ENCODE results near the gene C5orf15. TPM values are rescaled to one million over a fixed set of nuclear protein-coding genes. Genes with fewer than 3 reads are reported as not detected.

Gene C5orf15
- 10 to 100 TPM in 3 of 6 donors, 1 to 10 TPM in 3; 6.4 to 25.4 (median 10.7) TPM for total RNA-seq
- 10 to 100 TPM in 1 of 2 donors, 1 to 10 TPM in 1; 7.9 to 35.4 TPM for polyA plus RNA-seq

GRCh38 chr5:133968204-133968980 lies at the start of gene C5orf15:
TSS of gene C5orf15 (minus strand) at chr5:133968625. CDS start at chr5:133968584, 41 bp downstream.
- H3K9me3 ChIP-seq: no peaks in the 10 kb centered on the region
- DNase-seq (peak; percentile 92 to 97 (median 94)), FAIRE-seq (no peak), ATAC-seq (peak; percentile 97 to 99 (median 98))
- H3K4me3 ChIP-seq: peak within 1 kb of the TSS; percentile 64 to 78 (median 75)
- intact Hi-C loops (cut with DNase I): no loop called here
- peak within 1 kb of the TSS; percentile 50 to 82 (median 66) for H3K27ac ChIP-seq
- TF ChIP-seq, protein P1, sequence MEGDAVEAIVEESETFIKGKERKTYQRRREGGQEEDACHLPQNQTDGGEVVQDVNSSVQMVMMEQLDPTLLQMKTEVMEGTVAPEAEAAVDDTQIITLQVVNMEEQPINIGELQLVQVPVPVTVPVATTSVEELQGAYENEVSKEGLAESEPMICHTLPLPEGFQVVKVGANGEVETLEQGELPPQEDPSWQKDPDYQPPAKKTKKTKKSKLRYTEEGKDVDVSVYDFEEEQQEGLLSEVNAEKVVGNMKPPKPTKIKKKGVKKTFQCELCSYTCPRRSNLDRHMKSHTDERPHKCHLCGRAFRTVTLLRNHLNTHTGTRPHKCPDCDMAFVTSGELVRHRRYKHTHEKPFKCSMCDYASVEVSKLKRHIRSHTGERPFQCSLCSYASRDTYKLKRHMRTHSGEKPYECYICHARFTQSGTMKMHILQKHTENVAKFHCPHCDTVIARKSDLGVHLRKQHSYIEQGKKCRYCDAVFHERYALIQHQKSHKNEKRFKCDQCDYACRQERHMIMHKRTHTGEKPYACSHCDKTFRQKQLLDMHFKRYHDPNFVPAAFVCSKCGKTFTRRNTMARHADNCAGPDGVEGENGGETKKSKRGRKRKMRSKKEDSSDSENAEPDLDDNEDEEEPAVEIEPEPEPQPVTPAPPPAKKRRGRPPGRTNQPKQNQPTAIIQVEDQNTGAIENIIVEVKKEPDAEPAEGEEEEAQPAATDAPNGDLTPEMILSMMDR (IDR thresholded peaks at IDR 0.05): peak in 1 of 4 donors; percentile 14
- H3K27me3 ChIP-seq: no peaks in the 10 kb centered on the region
- H3K36me3 ChIP-seq: peaks cover 0 to 13% (median under 1%) of the 10 kb centered on the region in 3 donors
- WGBS, 2 donors: 0% methylated on average over 48 of the region's 48 CpGs
- H3K4me1 ChIP-seq: peaks cover 0 to 20% (median 4%) of the 10 kb centered on the region in 3 donors

DNA sequence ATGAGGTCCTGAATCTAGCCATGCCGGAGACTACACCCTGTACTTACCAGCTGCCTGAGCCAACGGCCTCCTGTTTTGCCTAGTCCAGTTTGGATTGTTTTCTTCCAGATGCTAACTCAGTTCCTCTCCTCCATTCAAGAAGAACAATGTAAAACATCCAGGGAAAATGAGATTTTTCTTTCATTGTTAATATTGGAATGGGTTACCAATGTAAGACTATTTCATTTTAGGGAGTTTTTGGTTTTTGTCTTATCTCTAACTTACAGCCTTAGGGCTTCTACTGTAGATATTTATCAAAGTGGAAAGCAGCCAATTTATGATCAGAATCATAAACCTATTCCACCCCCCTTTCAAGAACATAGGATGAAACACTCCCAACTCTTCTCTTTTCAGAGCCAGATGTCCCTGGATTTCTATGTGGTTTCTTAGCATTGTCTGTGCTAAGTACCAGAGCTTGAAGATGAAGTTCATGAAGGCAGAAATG lies 39.9 kb upstream of the C5orf15 start:
- no peak for ATAC-seq
- intact Hi-C loops (cut with DNase I): no loop called here
- no peak for FAIRE-seq

GRCh38 chr5:134007581-134008265 lies 39.3 kb upstream of the C5orf15 start:
- DNase-seq (peak in 1 of 6 donors; percentile 39), FAIRE-seq (no peak)

More for the DNA sequence above, 39.9 kb upstream of the C5orf15 start:
- Histone ChIP-seq H3K27ac (no peak overlapping the region), H3K4me3 (no peak overlapping the region), H3K4me1 (peaks cover under 1 to 11% (median 9%) of the 10 kb centered on the region in 3 donors), H3K27me3 (no peaks in the 10 kb centered on the region), H3K36me3 (no peaks in the 10 kb centered on the region), H3K9me3 (no peaks in the 10 kb centered on the region)
- TF ChIP-seq, protein P1 (IDR thresholded peaks at IDR 0.05): no peak
- no peak for DNase-seq
- WGBS, 2 donors: 73 to 81% methylated on average over 2 of the region's 2 CpGs

GRCh38 chr5:134006115-134006514 lies 37.7 kb upstream of the C5orf15 start:
- TF ChIP-seq, protein P1 (IDR thresholded peaks at IDR 0.05): no peak
- intact Hi-C loops (cut with DNase I): no loop called here
- Histone ChIP-seq H3K27ac (peak overlapping the region in 2 of 4 donors; percentile 96 to 98), H3K4me3 (peak overlapping the region in 1 of 4 donors; percentile 93), H3K36me3 (no peaks in the 10 kb centered on the region), H3K27me3 (no peaks in the 10 kb centered on the region), H3K9me3 (no peaks in the 10 kb centered on the region), H3K4me1 (peaks cover 5 to 24% (median 17%) of the 10 kb centered on the region in 3 donors)
- FAIRE-seq (no peak), DNase-seq (peak in 1 of 6 donors; percentile 50), ATAC-seq (no peak)
- 92% methylated on average over 13 of the region's 13 CpGs for WGBS, 2 donors

More at GRCh38 chr5:134007581-134008265, 39.3 kb upstream of the C5orf15 start:
- no peak overlapping the region for H3K4me3 ChIP-seq
- TF ChIP-seq, protein P1 (IDR thresholded peaks at IDR 0.05): no peak
- no peaks in the 10 kb centered on the region for H3K9me3 ChIP-seq
- intact Hi-C loops (cut with DNase I): no loop called here
- no peaks in the 10 kb centered on the region for H3K36me3 ChIP-seq
- 85 to 90% methylated on average over 14 of the region's 14 CpGs for WGBS, 2 donors
- no peak overlapping the region for H3K27ac ChIP-seq
- no peaks in the 10 kb centered on the region for H3K27me3 ChIP-seq
- H3K4me1 ChIP-seq: peaks cover 5 to 17% (median 14%) of the 10 kb centered on the region in 3 donors
- ATAC-seq: no peak

Measured in pancreas (tissue), 10 donors.